Pulmonary artery endothelial cell (primary cell): ENCODE data around the gene NEUROD1. TPM values are rescaled to one million over a fixed set of nuclear protein-coding genes. Genes with fewer than 3 reads are reported as not detected.
"Not testable (repeated sequence)": the region's sequence is repeated elsewhere in the genome, so short reads cannot be mapped to it uniquely, and the experiment has no call there.

ENCODE experiments used
- DNase-seq: peaks from one replicate; pipeline ENCODE4 v3.0.0-alpha.2; 2011; ENCODE audit warnings: low read depth, low spot score
- total RNA-seq: library from RNA; depleted of rRNA; stranded (reverse); fragments of >200 nt; gene quantifications from 2 replicates; pipeline ENCODE4 v1.2.3, GENCODE V29; 2014

The NEUROD1 gene
- not detected in 2 replicates for total RNA-seq

DNA sequence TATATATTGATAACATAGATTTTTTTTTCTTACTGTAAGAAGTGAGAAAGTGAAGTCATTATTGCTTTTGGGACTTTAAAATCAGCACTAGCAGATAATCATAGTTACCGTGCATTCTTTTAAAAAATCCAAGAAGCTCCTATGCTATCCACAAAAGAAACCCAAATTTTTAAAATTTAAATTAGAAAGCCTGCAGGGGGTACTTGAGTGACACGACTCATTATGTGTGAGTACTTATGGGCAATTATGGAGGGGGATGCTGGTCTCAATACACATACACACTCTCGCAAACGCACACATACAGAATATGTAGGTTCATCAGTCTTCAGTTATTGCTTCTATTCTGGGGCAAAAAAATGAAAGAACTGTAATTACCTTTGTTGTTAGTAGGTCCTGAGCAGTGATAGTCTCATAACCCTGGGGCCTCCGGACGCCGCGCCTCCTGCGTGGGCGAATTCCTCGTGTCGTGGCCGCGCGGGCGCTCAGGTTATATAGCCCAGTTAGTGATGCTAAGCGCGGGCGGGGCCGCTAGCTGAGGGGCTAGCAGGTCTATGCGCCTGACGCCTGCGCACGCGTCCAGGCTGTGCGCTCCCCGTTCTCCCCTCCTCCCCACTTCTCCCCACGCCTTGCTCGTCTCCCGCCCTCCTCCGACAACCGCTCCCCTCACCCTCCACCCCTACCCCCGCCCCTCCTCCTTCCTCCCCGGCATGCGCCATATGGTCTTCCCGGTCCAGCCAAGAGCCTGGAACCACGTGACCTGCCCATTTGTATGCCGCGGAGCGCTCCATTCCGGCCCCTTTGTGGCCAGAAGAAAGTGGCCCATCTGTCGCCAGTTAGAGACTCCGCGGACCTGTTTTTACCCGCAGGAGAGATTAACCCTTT is at the start of gene NEUROD1:
NEUROD1 (minus strand) TSS at position 463 of the 882 bp plus-strand sequence. CDS start 1,657 bp downstream, outside the sequence.
- no peak for DNase-seq

DNA sequence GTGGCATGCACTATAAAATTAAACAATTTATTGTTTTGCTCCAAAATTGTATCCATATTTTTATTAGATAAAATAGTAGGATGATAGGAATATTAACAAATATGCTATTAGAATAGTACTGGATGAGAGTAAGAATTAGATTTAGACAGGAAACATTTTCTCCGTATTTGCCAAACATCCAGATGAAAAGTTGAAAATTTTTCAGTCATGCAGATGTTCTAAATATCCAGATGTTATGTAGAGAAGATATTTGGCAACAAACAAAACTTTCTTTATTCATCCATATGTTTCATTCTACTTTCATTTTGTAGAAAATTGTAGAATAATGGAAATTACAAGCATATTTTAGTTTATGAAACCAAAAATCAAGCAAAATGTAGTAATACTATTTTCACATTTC is 45.2 kb upstream of the NEUROD1 start:
- no peak for DNase-seq

DNA sequence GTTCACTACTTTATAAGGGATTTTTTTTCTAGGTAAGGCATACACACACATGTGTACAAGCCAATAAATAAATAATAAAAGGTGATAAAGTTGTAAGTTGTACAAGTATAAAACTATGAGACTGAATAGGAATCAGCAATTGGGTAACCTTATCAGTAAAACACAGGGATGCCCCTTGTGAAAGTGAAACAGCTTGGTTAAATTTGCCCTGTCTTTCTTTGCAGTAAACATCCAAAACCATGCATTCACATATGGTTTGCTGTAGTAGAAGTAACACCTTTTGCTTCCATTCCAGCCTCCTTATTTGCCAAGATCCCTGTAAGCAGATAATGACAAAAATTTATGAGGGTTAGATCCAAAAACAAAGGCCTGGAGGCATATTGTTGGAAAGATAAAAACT is 44.3 kb upstream of the NEUROD1 start:
- no peak for DNase-seq

DNA sequence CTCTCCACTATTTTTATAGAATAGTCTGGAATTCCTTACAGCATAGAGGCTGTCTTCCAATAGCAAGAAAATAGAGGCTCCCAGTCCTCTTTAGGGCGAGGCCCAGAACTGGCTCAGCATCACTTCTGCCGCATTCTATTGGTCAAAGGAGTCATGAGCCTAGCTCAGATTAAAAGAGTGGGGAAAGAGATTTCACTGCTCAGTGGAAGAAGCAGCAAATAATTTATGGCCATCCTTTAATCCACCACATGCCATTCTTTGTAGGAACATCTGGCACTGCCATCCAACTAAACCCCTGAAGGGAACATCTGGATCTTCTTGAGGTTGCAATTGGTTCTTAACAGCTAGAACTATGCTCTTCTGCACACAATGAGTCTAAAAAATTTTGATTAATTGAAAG is 43.4 kb upstream of the NEUROD1 start:
- DNase-seq: no peak

DNA sequence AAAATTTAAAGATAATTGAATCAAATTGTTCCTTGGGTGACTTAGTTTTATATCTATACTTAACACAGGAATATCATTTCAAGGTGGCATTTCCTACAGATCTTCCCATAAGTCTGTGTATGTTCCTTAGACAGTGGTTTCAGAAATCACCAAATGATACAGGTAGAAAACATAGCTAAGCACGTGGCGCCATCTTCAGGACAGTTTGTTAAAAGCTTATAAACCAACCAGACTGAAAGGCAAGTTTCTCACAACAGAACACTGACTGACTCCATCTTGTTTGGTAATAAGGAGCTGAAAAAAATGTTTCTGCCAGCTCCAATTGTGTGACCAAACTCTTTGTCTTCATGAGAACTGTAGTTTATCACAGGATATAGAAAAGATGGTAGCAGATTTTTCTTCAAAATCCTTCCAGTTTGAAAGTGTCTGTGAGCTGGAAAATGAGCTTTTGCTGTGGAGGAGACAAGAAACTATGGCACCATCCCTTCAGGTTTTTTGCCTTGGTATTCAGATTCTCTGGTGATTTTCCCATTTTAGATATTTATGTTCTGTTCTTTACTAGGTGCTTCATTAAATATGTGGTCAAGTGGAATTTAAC is 34.8 kb upstream of the NEUROD1 start:
- peak; percentile 19 for DNase-seq

DNA sequence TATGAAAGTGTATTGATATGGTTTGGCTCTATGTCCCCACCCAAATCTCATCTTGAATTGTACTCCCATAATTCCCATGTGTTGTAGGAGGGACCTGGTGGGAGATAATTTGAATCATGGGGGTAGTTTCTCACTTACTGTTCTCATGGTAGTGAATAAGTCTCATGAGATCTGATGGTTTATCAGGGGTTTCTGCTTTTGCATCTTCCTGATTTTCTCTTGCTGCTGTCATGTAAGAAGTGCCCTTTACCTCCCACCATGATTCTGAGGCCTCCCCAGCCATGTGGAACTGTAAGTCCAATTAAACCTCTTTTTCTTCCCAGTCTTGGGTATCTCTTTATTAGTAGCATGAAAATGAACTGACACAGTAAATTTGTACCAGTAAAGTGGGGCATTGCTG is 30.7 kb upstream of the NEUROD1 start:
- not testable (repeated sequence) for DNase-seq

DNA sequence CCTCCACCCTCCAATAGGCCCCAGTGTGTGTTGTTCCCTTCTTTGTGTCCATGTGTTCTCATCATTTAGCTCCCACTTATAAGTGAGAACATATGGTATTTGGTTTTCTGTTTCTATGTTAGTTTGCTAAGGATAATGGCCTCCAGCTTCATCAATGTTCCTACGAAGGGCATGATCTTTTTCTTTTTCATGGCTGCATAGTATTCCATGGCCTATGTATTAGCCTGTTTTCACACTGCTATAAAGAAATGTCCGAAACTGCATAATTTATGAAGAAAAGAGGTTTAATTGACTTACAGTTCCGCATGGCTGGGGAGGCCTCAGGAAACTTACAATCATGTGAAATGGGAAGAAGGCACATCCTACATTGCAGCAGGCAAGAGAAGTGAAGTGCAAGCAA is 22.2 kb upstream of the NEUROD1 start:
- not testable (repeated sequence) for DNase-seq

DNA sequence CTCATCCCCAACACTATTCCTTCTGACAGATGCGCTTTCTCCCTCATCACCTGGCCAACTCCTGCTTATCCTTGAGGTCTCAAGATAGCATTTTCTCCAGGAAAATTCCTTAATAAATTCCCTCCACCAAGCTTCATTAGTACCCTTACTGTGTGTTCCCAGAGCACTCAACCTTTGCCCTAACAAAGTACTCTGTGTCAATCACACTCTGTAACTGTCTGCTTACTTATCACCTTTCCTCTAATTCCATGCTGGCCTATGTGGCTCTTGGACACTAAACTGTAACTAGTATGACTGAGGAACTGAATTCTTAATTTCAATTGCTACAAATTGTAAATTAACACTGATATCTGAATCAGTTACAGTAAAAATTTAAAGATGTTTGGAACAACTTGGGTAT is 17.9 kb upstream of the NEUROD1 start:
- no peak for DNase-seq

DNA sequence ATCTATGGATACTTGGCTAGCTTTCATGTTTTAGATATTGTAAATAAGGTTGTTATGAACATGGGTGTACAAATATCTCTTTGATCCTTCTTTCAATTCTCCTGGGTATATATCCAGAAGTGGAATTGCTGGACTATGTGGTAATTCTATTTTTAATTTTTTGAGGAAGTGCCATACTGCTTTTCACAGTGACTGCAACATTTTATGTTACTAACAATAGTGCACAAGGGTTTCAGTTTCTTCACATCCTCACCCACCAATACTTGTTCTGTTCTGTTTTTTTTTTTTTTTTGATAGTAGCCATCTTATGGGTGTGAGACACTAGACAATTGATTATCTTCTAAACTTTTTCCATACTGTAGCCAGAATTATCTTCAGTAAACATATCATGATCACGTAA is 17.3 kb upstream of the NEUROD1 start:
- no peak for DNase-seq

DNA sequence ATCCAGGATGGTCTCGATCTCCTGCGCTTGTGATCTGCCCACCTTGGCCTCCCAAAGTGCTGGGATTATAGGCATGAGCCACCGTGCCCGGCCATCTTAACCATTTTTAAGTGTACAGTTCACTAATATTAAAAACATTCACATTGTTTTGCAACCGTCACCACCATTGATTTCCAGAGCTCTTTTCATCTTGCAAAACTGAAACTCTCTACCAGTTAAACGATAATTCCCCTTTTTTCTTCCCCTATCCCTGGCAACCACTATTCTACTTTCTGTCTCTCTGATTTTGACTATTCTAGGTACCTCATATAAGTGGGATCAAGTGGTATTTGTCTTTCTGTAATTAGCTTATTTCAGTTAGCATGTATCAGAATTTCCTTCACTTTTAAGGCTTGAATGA is 16.8 kb upstream of the NEUROD1 start:
- no peak for DNase-seq

DNA sequence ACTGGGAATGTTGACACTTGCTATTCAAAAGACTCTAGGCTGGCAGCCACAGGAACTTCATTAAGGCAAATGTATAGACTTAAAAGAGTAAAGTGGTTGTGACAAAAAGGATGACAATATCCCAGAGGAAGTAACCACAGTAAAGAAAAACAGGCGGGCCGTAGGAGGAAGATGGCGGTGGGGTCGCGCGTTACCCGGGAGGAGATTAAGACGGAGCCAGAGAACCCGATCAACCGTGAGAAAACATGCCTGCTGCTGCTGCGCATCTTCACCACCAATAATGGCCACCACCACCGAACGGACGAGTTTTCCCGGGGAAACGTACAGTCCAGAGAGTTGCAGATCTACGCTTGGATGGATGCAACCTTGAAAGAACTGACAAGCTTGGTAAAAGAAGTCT is 14.0 kb upstream of the NEUROD1 start:
- no peak for DNase-seq

DNA sequence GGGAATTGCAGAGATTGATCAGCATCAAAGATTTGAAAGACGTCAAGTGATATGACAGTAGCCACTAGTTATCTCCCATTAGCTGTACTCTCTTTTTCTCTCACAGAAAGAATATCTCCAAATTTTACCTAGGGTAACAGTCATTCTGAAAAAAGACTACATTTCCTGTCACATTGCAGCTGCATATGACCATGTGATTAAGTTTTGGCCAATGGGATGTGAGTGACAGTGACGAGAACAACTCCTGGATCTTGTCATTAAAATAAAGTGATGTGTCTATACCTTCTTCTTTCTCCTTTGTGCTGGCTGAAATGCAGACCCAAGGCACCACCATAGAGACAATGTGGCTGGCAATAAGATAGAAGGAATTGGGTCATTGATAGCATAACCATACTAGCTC is 10.5 kb upstream of the NEUROD1 start:
- no peak for DNase-seq

DNA sequence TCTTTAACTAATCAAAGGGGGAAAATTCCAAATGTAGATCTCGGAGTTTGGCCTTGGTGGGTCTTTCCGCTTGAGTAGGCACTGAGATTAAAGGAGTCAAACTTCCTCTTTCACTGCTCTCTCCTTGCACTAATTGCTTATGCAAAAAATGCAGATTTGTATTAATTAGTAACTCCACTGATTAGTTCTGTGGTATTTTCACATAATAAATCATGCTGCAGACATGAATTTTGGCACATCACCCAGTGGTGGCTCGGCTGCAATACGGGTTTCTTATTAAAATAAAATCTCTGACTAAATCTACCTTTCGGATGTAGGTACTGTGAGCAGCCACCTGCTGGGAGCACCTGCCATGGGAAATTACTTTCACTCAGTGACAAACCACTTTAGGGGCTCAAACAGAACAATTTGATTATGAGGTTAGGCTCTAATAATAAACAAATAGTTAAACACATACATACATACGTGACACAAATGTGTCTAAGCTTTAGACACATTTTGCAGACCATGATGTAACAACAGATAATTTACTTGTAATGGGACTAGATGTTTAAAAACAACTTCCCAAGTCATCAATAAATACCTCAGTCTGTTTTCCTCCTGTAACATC is 6.4 kb upstream of the NEUROD1 start:
- no peak for DNase-seq

DNA sequence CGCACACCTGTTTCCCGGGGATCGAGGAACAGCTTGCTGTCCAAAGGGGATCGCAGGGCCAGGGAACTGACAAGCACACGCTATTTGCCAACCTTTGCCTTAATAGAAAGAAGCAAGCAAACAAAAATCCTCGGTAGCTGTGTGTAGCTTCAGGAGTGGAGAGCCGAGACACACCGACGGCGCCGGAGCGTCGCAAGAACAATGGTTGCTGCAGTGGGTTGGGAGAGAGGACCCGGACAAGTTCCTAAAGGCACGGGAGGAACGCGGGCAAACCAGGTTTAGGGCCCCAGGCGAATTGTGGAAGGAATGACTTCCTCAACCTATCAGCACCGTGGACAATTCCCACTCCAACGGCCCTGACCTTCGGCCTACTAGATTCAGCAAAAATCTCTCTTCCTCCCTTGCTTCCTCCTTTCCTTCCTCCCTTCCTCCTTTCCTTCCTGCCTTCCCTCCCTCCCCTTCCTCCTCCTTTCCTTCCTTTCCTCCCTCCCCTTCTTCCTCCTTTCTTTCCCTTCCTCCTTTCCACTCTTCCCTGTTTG is 4.9 kb upstream of the NEUROD1 start:
- DNase-seq: no peak

DNA sequence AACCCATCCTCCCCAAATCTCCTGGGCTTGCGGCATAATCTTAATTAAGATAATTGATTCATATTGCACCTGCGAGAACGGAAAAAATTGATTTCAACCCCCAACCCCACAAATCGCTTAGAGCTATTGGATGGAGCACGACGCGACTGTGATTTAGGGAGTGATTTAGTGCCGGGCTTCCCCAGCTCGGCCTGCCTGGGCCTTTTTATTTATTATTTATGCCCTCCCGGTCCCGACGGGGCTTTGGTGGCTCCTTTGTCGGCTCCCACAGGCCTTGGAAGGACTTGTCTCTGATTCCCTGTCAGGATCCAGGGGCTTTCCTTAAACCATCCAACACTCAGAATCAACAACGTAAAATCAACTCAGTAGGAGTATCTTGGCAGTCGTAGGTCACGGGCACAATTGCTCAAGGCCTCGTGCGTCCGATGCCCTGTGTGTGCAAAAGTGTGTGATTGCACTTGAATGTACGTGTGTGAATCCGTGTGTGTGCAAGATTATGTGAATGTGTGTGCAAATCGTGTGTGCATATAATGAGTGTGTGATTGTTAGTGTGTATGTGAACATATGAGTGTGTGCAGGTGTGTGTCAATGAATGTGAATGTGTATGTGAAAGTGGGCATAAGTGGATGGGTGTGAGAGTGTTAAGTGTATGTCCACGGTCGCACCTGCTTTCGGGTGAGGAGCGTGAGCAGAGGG is 4.3 kb upstream of the NEUROD1 start:
- DNase-seq: no peak

DNA sequence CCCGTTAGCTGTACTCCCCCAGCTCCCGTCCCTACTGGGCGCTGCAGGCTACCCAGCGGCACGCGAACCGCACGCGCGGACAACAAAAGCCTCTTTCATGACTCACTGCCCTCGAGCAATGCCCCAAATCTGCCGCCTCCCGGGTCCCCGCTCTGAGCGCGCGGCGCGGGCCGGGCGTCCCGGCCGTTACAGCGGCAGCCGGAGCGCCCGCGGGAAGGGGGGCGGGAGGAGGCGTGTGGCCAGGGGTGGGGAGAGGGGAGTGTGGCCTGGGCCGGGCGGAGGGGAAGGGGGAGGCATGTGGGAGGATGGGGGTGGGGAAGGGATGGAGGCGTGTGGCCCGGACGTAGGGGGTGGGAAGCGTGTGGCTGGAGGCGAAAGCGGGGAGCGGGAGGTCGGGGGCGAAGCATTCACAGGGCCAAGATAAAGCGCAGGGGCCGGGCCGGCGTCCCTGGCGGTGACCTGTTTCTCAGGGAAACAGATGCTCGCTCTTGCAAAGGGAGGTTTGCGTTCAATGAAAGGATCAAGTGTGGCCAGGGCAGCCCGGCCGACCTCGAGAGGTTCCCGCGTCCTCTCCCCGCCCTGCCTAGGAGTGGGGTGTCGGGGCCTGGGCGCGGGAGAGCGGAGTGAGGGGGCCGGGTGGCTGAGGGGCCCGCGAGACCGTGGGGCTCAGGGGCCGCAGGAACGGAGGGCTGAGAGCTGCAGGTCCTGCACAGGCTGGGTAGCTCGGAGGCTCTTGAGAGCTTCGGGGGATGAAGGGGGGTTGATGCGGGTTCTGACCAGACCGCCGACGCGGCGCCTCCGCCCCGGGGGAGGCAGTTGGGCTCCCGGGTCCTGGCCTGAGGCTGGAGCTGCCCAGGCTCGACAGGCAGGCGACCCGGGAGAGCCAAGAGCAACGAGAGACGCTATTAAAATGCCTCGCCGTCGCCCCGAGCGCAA is 3.5 kb upstream of the NEUROD1 start:
- DNase-seq: no peak

DNA sequence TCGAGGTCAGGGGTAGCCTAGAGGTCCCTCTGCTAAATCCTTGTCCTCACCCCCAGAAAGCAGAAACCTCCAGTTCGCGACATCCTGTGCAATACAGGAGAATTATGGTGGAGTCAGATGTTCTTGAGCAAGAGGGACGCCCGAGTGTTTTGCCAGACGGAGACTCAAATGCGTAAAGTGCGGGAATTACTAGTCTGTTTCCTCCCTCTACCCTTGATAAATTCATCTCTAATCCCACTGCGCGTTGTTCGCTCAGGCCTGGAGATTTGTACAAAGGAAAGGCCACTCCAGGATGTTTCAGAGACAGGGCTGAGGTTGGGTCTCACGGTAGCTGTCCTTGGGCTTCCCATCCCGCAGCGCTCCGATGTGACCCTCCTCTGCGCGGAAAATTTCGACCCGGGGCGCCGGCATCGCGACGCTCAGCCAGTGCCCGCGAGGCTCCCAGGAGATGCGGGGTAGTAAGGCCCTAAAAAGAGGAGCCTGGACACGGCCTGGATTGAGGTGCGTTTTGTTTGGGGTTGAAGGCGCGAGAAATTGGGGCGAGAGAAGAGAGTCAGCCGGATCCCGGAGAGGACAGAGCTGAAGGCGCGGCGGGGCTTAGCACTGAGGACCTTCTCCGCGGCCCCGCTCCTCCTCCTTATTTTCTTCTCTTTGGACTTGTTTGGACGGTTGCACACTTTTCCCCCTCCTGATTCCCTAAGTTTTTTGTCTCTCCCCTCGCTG is 2.6 kb upstream of the NEUROD1 start:
- no peak for DNase-seq

DNA sequence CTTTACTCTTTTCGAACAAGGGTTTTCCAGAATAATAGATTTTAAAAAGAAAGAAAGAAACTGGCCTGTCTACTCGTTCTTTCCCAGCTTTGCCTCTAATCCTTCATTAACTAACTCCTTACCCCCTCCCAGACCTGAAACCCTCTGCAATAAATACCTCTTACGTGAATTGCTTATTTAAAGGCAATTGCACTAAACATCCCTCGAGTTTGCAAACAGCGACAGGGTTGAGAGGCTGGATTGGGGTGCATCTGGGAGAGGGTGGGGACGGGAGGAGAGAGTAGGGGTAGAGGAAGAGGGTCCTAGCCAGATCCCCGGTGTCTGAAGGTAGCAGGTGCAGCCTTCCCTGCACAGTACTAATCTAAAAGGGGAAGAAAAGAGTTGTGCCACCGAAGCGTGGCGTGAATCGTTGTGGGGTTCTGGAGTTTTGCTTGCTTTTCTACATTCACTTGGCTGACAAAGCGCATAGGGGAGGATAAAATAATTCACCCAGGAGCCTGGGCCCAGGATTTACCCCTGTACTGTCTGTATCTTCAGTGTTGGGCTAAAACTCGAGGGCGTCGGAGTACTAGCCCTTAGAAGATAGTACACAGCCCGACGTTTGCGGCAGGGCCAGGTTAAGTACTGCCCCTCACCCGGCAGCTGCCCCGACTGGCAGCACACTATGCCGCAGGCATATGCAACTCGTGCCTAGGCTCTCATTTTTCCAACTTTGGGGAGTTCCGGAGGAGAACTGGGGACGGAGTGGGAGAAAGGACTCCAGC is 1.9 kb upstream of the NEUROD1 start:
- no peak for DNase-seq
